MM.1S (cell line): ENCODE measurements around the gene LAMA4.

Experiments
- DNase-seq: peaks from one replicate; pipeline ENCODE4 v3.0.0-alpha.2; 2015
- H2AFZ ChIP-seq: fragments of 300-600 bp; sonication (generic); 2 replicates; pipeline ENCODE4 v1.6.0; 2016; ENCODE audit warnings: antibody characterized with exemption, low read length
- H3F3A ChIP-seq: fragments of 300-600 bp; sonication (generic); 2 replicates; pipeline ENCODE4 v1.6.1; 2016; ENCODE audit warnings: mild to moderate bottlenecking, antibody characterized with exemption, low read length, moderate library complexity, mixed read lengths; ENCODE audit not compliant: insufficient read depth
- H3K27ac ChIP-seq: fragments of 300-600 bp; sonication (generic); 2 replicates; pipeline ENCODE4 v1.5.1; 2016; ENCODE audit warnings: mild to moderate bottlenecking, low read length
- H3K27me3 ChIP-seq: fragments of 300-600 bp; sonication (generic); replicated peaks from 2 replicates; pipeline ENCODE4 v1.6.0; 2016; ENCODE audit warnings: low read length; ENCODE audit not compliant: insufficient read depth
- H3K36me3 ChIP-seq: fragments of 300-600 bp; sonication (generic); replicated peaks from 2 replicates; pipeline ENCODE4 v1.6.1; 2016; ENCODE audit warnings: mild to moderate bottlenecking, low read length, mixed read lengths; ENCODE audit not compliant: insufficient read depth
- H3K4me1 ChIP-seq: fragments of 300-600 bp; sonication (generic); 2 replicates; pipeline ENCODE4 v1.6.1; 2016; ENCODE audit warnings: low read length, mixed read lengths
- H3K4me2 ChIP-seq: fragments of 300-600 bp; sonication (generic); 2 replicates; pipeline ENCODE4 v1.6.0; 2016; ENCODE audit warnings: low read depth, low read length
- H3K4me3 ChIP-seq: fragments of 300-600 bp; sonication (generic); 2 replicates; pipeline ENCODE4 v1.5.1; 2016; ENCODE audit warnings: low read length, mixed read lengths
- H3K79me2 ChIP-seq: fragments of 300-600 bp; sonication (generic); 2 replicates; pipeline ENCODE4 v1.6.1; 2016; ENCODE audit warnings: mixed run types, low read length, mixed read lengths
- H3K9ac ChIP-seq: fragments of 300-600 bp; sonication (generic); 2 replicates; pipeline ENCODE4 v1.6.1; 2016; ENCODE audit warnings: low read length, mixed read lengths
- H3K9me2 ChIP-seq: fragments of 300-600 bp; sonication (generic); replicated peaks from 2 replicates; pipeline ENCODE4 v1.6.1; 2016; ENCODE audit warnings: mild to moderate bottlenecking, low read length, mixed read lengths; ENCODE audit not compliant: insufficient read depth
- H3K9me3 ChIP-seq: fragments of 300-600 bp; sonication (generic); replicated peaks from 2 replicates; pipeline ENCODE4 v1.6.1; 2016; ENCODE audit warnings: mild to moderate bottlenecking, low read length, mixed read lengths; ENCODE audit not compliant: insufficient read depth
- H4K20me1 ChIP-seq: fragments of 300-600 bp; sonication (generic); 2 replicates; pipeline ENCODE4 v1.6.1; 2016; ENCODE audit warnings: mild to moderate bottlenecking, low read length, moderate library complexity, mixed read lengths; ENCODE audit not compliant: insufficient read depth
- CTCF ChIP-seq: fragments of 300-600 bp; sonication (generic); IDR thresholded peaks from 2 replicates; pipeline ENCODE4 v1.5.1; 2016; ENCODE audit warnings: antibody characterized with exemption, low read length, mixed read lengths
- EZH2 ChIP-seq: fragments of 300-600 bp; sonication (generic); optimal IDR thresholded peaks from 2 replicates; pipeline ENCODE3; 2017; ENCODE audit warnings: low read depth, mild to moderate bottlenecking, antibody characterized with exemption, low read length, mixed read lengths
- EZH2phosphoT487 ChIP-seq: fragments of 300-600 bp; sonication (generic); IDR thresholded peaks from 2 replicates; pipeline ENCODE4 v1.6.1; 2018; ENCODE audit warnings: antibody characterized with exemption, low read length

Gene LAMA4

GRCh38 chr6:112173221-112173804, 81.1 kb downstream of the LAMA4 start:
- no peaks in the 10 kb centered on the region for H3K27me3 ChIP-seq
- H3K4me3 ChIP-seq: no peak overlapping the region
- H4K20me1 ChIP-seq: no peaks in the 10 kb centered on the region
- DNase-seq: no peak
- H3K4me2 ChIP-seq: no peak overlapping the region
- H3K9ac ChIP-seq: no peak overlapping the region
- no peak overlapping the region for H3K27ac ChIP-seq
- H3F3A ChIP-seq: no peaks in the 10 kb centered on the region
- no peaks in the 10 kb centered on the region for H3K79me2 ChIP-seq
- H3K36me3 ChIP-seq: no peaks in the 10 kb centered on the region
- no peaks in the 10 kb centered on the region for H3K4me1 ChIP-seq
- H3K9me3 ChIP-seq: no peaks in the 10 kb centered on the region
- no peak overlapping the region for H2AFZ ChIP-seq
- TF ChIP-seq EZH2phosphoT487 (no peak), EZH2 (no peak), CTCF (no peak)
- H3K9me2 ChIP-seq: no peaks in the 10 kb centered on the region

GRCh38 chr6:112172540-112172939, 81.8 kb downstream of the LAMA4 start:
- no peaks in the 10 kb centered on the region for H4K20me1 ChIP-seq
- no peaks in the 10 kb centered on the region for H3F3A ChIP-seq
- no peaks in the 10 kb centered on the region for H3K79me2 ChIP-seq
- H3K4me3 ChIP-seq: no peak overlapping the region
- TF ChIP-seq EZH2: no peak
- TF ChIP-seq CTCF: no peak
- TF ChIP-seq EZH2phosphoT487: no peak
- DNase-seq: no peak
- no peaks in the 10 kb centered on the region for H3K4me1 ChIP-seq
- H3K36me3 ChIP-seq: no peaks in the 10 kb centered on the region
- no peak overlapping the region for H2AFZ ChIP-seq
- H3K9me2 ChIP-seq: no peaks in the 10 kb centered on the region
- no peak overlapping the region for H3K4me2 ChIP-seq
- H3K9me3 ChIP-seq: no peaks in the 10 kb centered on the region
- no peak overlapping the region for H3K9ac ChIP-seq
- H3K27me3 ChIP-seq: no peaks in the 10 kb centered on the region
- no peak overlapping the region for H3K27ac ChIP-seq

- Histone ChIP-seq H3F3A (no peaks in the 10 kb centered on the region), H3K9ac (no peak overlapping the region), H3K4me2 (no peak overlapping the region), H3K4me3 (no peak overlapping the region), H2AFZ (no peak overlapping the region), H3K27me3 (no peaks in the 10 kb centered on the region), H3K9me2 (no peaks in the 10 kb centered on the region), H3K79me2 (no peaks in the 10 kb centered on the region), H3K36me3 (no peaks in the 10 kb centered on the region), H3K4me1 (no peaks in the 10 kb centered on the region), H3K27ac (no peak overlapping the region), H4K20me1 (no peaks in the 10 kb centered on the region), H3K9me3 (no peaks in the 10 kb centered on the region)
- no peak for DNase-seq
- TF ChIP-seq EZH2phosphoT487: no peak
- no peak for TF ChIP-seq EZH2
- TF ChIP-seq CTCF: no peak
These were observed 84.8 kb downstream of the LAMA4 start for GRCh38 chr6:112169541-112169940.
